WERI-Rb-1 (cell line): ENCODE results near the gene DHRS13.

Experiments
- DNase-seq: peaks from one replicate; pipeline ENCODE4 v3.0.0-alpha.2; 2020
- H3K27ac ChIP-seq: fragments of 250-450 bp; sonication (Bioruptor Pico); 2 replicates; pipeline ENCODE4 v1.5.1; 2020; ENCODE audit warnings: mild to moderate bottlenecking, moderate library complexity
- H3K27me3 ChIP-seq: fragments of 250-450 bp; sonication (Bioruptor Pico); 2 replicates; pipeline ENCODE4 v1.5.1; 2021; ENCODE audit warnings: mild to moderate bottlenecking, low read depth, moderate library complexity; ENCODE audit not compliant: insufficient read depth, severe bottlenecking
- H3K36me3 ChIP-seq: fragments of 250-450 bp; sonication (Bioruptor Pico); 2 replicates; pipeline ENCODE4 v1.5.1; 2020; ENCODE audit warnings: mild to moderate bottlenecking, moderate library complexity
- H3K4me3 ChIP-seq: 2 replicates; pipeline ENCODE4 v1.5.1; 2011; ENCODE audit warnings: low read depth, mild to moderate bottlenecking, control low read depth, low read length
- H3K9me3 ChIP-seq: fragments of 250-450 bp; sonication (Bioruptor Pico); 2 replicates; pipeline ENCODE4 v1.5.1; 2021; ENCODE audit warnings: mild to moderate bottlenecking, moderate library complexity; ENCODE audit not compliant: severe bottlenecking
- TF ChIP-seq, protein P1 (sequence below): IDR thresholded peaks from 2 replicates; pipeline ENCODE4 v1.5.1; 2011; ENCODE audit warnings: low read depth, mild to moderate bottlenecking, control low read depth, inconsistent platforms, low read length

Gene DHRS13

GRCh38 chr17:28873839-28874238, 29.0 kb downstream of the DHRS13 start:
- H3K4me3 ChIP-seq: no peak overlapping the region
- H3K9me3 ChIP-seq: no peaks in the 10 kb centered on the region
- no peak overlapping the region for H3K27ac ChIP-seq
- peaks cover 7% of the 10 kb centered on the region for H3K36me3 ChIP-seq
- TF ChIP-seq, protein P1, sequence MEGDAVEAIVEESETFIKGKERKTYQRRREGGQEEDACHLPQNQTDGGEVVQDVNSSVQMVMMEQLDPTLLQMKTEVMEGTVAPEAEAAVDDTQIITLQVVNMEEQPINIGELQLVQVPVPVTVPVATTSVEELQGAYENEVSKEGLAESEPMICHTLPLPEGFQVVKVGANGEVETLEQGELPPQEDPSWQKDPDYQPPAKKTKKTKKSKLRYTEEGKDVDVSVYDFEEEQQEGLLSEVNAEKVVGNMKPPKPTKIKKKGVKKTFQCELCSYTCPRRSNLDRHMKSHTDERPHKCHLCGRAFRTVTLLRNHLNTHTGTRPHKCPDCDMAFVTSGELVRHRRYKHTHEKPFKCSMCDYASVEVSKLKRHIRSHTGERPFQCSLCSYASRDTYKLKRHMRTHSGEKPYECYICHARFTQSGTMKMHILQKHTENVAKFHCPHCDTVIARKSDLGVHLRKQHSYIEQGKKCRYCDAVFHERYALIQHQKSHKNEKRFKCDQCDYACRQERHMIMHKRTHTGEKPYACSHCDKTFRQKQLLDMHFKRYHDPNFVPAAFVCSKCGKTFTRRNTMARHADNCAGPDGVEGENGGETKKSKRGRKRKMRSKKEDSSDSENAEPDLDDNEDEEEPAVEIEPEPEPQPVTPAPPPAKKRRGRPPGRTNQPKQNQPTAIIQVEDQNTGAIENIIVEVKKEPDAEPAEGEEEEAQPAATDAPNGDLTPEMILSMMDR: no peak
- no peak for DNase-seq
- no peaks in the 10 kb centered on the region for H3K27me3 ChIP-seq

GRCh38 chr17:28871056-28871579, 31.8 kb downstream of the DHRS13 start:
- TF ChIP-seq, protein P1: no peak

GRCh38 chr17:28867276-28867675, 35.6 kb downstream of the DHRS13 start:
- peak overlapping the region; percentile 58; the same call in 1 of the 2 replicates for H3K27ac ChIP-seq
- H3K27me3 ChIP-seq: no peaks in the 10 kb centered on the region
- no peak overlapping the region for H3K4me3 ChIP-seq
- H3K9me3 ChIP-seq: no peaks in the 10 kb centered on the region
- TF ChIP-seq, protein P1: no peak
- no peak for DNase-seq
- no peaks in the 10 kb centered on the region for H3K36me3 ChIP-seq

More at GRCh38 chr17:28871056-28871579, 31.8 kb downstream of the DHRS13 start:
- Histone ChIP-seq H3K9me3 (no peaks in the 10 kb centered on the region), H3K27ac (peak overlapping the region; percentile 67), H3K27me3 (no peaks in the 10 kb centered on the region), H3K4me3 (no peak overlapping the region), H3K36me3 (no peaks in the 10 kb centered on the region)
- peak; percentile 69 for DNase-seq

DNA sequence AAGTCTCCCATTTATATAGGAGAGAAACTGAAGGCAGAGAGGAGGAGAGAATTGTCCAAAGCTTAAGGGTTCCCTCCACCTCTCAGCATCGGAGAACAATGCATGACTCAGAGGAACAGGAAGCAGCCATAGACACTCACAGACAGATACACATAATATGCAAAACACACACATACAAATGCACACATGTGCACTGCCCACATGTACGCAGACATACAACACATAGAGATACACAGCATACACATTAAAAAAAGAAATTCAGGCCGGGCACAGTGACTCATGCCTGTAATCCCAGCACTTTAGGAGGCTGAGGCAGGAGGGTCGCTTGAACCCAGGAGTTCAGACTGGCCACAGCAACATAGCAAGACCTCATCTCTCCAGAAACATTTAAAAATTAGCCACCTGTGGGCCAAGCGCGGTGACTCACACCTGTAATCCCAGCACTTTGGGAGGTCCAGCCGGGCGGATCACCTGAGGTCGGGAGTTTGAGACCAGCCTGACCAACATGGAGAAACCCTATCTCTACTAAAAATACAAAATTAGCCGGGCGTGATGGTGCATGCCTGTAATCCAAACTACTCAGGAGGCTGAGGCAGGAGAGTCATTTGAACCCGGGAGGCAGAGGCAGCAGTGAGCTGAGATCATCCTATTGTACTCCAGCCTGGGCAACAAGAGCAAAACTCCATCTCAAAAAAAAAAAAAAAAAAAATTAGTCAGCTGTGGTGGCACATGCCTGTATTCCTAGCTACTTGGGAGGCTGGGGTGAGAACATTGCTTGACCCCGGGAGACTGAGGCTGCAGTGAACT, 36.7 kb downstream of the DHRS13 start:
- TF ChIP-seq, protein P1: no peak
- H3K27me3 ChIP-seq: no peaks in the 10 kb centered on the region
- H3K36me3 ChIP-seq: no peaks in the 10 kb centered on the region
- H3K4me3 ChIP-seq: no peak overlapping the region
- H3K27ac ChIP-seq: no peak overlapping the region
- DNase-seq: no peak
- no peaks in the 10 kb centered on the region for H3K9me3 ChIP-seq

DNA sequence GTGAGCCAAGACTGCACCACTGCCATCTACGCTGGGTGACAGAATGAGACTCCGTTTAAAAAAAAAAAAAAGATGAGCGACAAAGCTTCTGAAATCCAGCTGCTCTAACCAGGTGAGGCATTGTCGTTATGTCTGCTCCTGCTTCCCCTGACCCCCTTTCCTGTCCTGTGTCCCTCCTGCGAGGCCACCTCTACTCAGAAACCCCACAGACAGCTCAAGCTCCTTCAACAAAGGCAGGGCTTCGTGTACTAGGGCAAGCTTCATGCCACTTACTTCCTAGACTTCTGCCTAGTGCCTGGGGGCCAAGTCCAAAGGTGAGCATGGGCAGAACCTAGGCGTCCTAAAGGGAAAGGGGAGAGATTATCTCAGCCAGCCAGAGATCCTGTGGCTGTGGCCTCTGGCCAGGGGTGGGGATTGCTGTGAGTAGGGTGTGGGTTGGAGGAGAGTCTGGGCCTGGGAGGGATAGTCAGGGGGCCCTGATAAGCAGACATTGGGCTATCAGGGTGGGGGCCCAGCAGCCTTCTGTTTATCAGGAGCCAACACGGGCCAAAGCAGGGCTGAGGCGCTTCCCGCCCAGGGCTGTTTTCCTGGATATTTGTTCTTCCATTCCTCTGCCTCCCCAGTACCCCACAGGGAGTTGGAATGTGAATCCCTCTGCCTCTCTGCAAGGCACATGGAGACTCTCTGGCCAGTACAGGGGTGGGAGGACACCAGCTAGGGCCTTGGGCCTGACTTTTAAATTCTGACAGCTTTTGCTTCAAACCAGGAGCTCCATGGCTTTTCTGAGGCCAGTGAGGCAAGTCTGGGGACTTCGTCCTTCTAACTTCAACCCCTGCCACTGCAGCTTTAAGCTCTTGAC, 37.7 kb downstream of the DHRS13 start:
- TF ChIP-seq, protein P1: no peak
- Histone ChIP-seq H3K4me3 (no peak overlapping the region), H3K9me3 (no peaks in the 10 kb centered on the region), H3K27me3 (no peaks in the 10 kb centered on the region), H3K36me3 (peaks cover 7% of the 10 kb centered on the region), H3K27ac (no peak overlapping the region)
- DNase-seq: no peak
